Karpas-422 (cell line): Measurements from ENCODE around the gene JMJD1C. TPM values are rescaled to one million over a fixed set of nuclear protein-coding genes. Genes with fewer than 3 reads are reported as not detected.
"Not testable (repeated sequence)": the region's sequence is repeated elsewhere in the genome, so short reads cannot be mapped to it uniquely, and the experiment has no call there.

Experiments used
- DNase-seq: peaks from one replicate; pipeline ENCODE4 v3.0.0-alpha.2; 2015
- H2AFZ ChIP-seq: fragments of 200-600 bp; sonication (generic); 2 replicates; pipeline ENCODE4 v1.6.1; 2014; ENCODE audit warnings: antibody characterized with exemption, low read length, mixed read lengths
- H3K27ac ChIP-seq: fragments of 200-600 bp; sonication (generic); 2 replicates; pipeline ENCODE4 v1.5.1; 2014; ENCODE audit warnings: mild to moderate bottlenecking, low read length, moderate library complexity
- H3K27me3 ChIP-seq: fragments of 200-600 bp; sonication (generic); 2 replicates; pipeline ENCODE4 v1.6.1; 2014; ENCODE audit warnings: low read length, mixed read lengths
- H3K36me3 ChIP-seq: fragments of 200-600 bp; sonication (generic); 2 replicates; pipeline ENCODE4 v1.6.1; 2014; ENCODE audit warnings: low read length, mixed read lengths; ENCODE audit not compliant: insufficient read depth
- H3K4me1 ChIP-seq: fragments of 200-600 bp; sonication (generic); 2 replicates; pipeline ENCODE4 v1.6.1; 2014; ENCODE audit warnings: mild to moderate bottlenecking, low read length, mixed read lengths
- H3K4me2 ChIP-seq: fragments of 200-600 bp; sonication (generic); 2 replicates; pipeline ENCODE4 v1.6.1; 2014; ENCODE audit warnings: low read length, low read depth, mild to moderate bottlenecking; ENCODE audit not compliant: poor library complexity, severe bottlenecking
- H3K4me3 ChIP-seq: fragments of 200-600 bp; sonication (generic); 2 replicates; pipeline ENCODE4 v1.5.1; 2014; ENCODE audit warnings: mild to moderate bottlenecking, antibody characterized with exemption, low read length, mixed read lengths
- H3K79me2 ChIP-seq: fragments of 200-600 bp; sonication (generic); 2 replicates; pipeline ENCODE4 v1.6.1; 2014; ENCODE audit warnings: mild to moderate bottlenecking, low read length, mixed read lengths
- H3K9ac ChIP-seq: fragments of 200-600 bp; sonication (generic); 2 replicates; pipeline ENCODE4 v1.6.0; 2014; ENCODE audit warnings: low read length
- H3K9me2 ChIP-seq: fragments of 200-600 bp; sonication (generic), shearing (Covaris generic); replicated peaks from 2 replicates; pipeline ENCODE4 v1.6.0; 2014; ENCODE audit warnings: mild to moderate bottlenecking, low read length, moderate library complexity; ENCODE audit not compliant: insufficient read depth
- H3K9me3 ChIP-seq: fragments of 300-700, 200-600 bp; sonication (generic); 2 replicates; pipeline ENCODE4 v1.6.1; 2014; ENCODE audit warnings: low read length, mixed read lengths
- H4K20me1 ChIP-seq: fragments of 200-600 bp; sonication (generic); 2 replicates; pipeline ENCODE4 v1.6.1; 2014; ENCODE audit warnings: mild to moderate bottlenecking, antibody characterized with exemption, low read length, low read depth; ENCODE audit not compliant: insufficient read depth
- total RNA-seq: library from RNA; depleted of rRNA; stranded (reverse); fragments of >200 nt; shearing (Covaris generic); gene quantifications from 2 replicates; pipeline ENCODE4 v1.2.3, GENCODE V29; 2014; ENCODE audit warnings: low replicate concordance

Gene JMJD1C
- total RNA-seq, 1 experiment from 2014 or later, result 141 TPM

DNA sequence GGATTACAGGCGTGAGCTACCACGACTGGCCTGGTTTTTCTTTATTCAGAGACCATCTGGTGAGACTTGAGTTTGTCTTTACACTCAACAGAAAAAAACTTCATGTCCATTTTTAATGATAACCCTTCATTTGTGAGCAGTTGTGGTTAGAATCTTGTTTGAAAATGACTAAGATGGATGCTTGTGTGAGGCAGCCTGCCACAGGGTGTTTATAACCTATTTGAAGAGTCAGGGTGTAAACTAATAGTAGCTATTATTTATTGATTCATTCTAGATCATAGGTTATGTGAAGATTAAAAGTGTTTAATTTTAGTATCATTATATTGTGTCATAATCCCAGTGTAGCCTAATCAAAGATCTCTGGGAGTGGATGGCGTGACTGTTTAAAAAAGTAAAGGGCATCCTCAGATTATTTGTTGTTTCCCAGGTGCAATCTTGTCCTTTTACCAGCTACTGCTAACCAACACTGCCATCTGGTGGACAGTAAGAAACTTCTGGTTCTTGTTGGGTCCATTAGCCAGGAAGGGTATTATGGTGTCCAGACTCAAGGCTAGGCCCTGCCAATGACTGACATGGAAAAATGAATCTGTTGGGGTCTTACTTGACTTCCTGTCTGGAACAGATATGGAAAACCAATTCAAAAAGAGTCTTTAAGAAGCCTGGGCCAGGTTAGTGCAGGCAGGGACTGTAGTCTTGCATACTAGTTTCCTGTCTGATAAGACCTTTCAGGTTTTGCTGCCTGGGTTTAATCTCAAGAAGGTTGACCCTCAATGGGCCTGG, 307.7 kb downstream of the JMJD1C start:
- DNase-seq, result peak; percentile 90
- no peak overlapping the region for H3K4me2 ChIP-seq
- no peak overlapping the region for H3K4me3 ChIP-seq
- peaks cover 29% of the 10 kb centered on the region for H3K4me1 ChIP-seq
- no peaks in the 10 kb centered on the region for H3K9me2 ChIP-seq
- H3K27me3 ChIP-seq, result no peaks in the 10 kb centered on the region
- H3K79me2 ChIP-seq, result peaks cover 3% of the 10 kb centered on the region; the same call in 1 of the 2 replicates
- H2AFZ ChIP-seq, result no peak overlapping the region
- peak overlapping the region; percentile 69; the same call in 1 of the 2 replicates for H3K27ac ChIP-seq
- H3K9me3 ChIP-seq, result no peaks in the 10 kb centered on the region
- no peak overlapping the region for H3K9ac ChIP-seq
- H3K36me3 ChIP-seq, result no peaks in the 10 kb centered on the region; the same call in 1 of the 2 replicates
- H4K20me1 ChIP-seq, result no peaks in the 10 kb centered on the region

DNA sequence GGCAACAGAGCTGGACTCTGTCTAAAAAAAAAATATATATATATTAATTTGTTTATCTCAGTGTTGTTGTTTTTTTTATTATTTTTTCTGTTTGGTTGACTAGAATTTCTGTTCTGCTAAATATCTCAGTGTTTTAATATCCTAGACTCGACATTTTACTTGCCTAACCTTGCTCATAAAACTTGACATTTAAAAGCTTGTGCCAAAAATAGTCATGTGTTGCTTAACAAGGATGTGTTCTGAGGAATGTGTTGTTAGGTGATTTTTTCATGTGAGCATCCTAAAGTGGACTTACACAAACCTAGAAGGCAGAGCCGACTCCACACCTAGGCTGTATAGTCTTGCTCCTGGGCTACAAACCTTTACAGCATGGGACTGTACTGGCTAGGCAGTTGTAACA, 309.5 kb downstream of the JMJD1C start:
- H4K20me1 ChIP-seq, result no peaks in the 10 kb centered on the region

DNA sequence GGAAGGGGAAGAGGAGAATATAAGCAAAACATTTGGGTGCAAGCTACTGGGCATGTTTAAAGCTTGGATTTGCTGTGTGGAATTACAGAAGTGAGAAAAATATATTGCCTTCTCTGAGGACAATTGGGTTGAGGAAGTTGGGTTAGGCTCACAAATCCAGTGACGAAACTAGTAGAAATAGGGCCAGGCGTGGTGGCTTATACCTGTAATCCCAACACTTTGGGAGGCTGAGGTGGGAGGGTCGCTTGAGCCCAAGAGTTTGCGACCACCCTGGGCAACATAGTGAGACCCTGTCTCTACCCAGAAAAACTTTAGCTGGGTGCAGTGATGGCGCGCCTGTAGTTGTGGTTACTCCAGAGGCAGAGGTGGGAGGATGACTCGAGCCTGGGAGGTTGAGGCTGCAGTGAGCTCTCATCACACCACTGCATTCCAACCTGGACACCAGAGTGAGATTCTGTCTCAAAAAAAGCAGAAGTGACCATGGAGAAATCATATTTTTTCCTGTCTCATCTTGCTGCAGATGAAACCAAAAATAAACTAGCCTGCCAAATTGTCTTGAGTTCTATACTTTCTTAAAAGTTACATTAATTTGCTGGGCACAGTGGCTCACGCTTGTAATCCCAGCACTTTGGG, 310.3 kb downstream of the JMJD1C start:
- H3K4me2 ChIP-seq, result peak overlapping the region; percentile 28

More for the DNA sequence above, 309.5 kb downstream of the JMJD1C start:
- Histone ChIP-seq H3K9me3 (no peaks in the 10 kb centered on the region), H2AFZ (no peak overlapping the region), H3K27ac (peak overlapping the region; percentile 69), H3K4me3 (no peak overlapping the region), H3K9me2 (no peaks in the 10 kb centered on the region), H3K9ac (no peak overlapping the region), H3K4me2 (peak overlapping the region; percentile 28), H3K36me3 (no peaks in the 10 kb centered on the region; the same call in 1 of the 2 replicates), H3K79me2 (peaks cover 14% of the 10 kb centered on the region), H3K4me1 (peaks cover 29% of the 10 kb centered on the region), H3K27me3 (no peaks in the 10 kb centered on the region)
- DNase-seq, result no peak

DNA sequence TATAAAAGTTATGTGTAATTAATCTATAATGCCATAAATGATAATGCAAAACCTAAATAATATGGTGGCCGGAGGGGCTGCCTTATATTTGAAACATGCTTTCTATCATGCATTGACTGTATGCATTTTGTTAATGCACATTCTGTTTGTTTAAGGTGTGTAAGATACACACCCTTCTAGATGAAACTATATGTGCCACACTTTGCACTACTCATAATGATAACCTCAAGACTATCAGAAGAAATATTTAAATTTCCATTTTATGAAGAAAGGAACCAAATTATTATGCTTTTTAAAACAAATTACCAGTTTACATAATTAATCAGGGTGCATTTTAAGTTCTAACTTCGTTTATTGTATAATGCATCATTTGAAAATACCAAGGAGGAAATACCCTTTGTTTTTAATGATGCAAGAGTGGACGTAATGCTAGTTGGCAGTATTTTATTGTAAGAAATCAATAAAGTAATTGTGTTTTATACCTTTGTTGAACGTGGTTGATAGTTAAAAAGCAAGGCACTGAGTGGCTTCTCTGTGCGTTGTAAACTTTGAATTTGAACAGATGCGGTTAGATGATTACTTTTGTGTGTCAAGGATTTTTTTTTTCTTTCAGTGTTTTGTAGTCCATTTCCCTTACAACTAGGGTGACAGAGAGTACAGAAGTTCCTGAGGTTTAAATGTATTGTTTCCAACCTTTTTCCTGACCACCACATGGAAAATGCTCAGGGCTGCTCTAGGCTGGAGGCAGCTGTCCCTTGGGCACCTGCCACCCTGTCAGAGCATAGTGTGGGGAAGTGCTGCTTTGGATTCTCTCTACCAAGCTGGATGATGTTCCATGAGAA, 311.0 kb downstream of the JMJD1C start:
- H3K9ac ChIP-seq, result no peak overlapping the region
- DNase-seq, result no peak
- no peak overlapping the region for H3K27ac ChIP-seq
- H3K27me3 ChIP-seq, result no peaks in the 10 kb centered on the region
- H3K79me2 ChIP-seq, result peaks cover 20% of the 10 kb centered on the region
- no peaks in the 10 kb centered on the region for H4K20me1 ChIP-seq
- H3K9me3 ChIP-seq, result no peaks in the 10 kb centered on the region
- H3K4me1 ChIP-seq, result peaks cover 29% of the 10 kb centered on the region
- H3K4me2 ChIP-seq, result no peak overlapping the region
- H2AFZ ChIP-seq, result no peak overlapping the region
- no peak overlapping the region for H3K4me3 ChIP-seq
- H3K36me3 ChIP-seq, result no peaks in the 10 kb centered on the region; the same call in 1 of the 2 replicates
- H3K9me2 ChIP-seq, result no peaks in the 10 kb centered on the region

More for the DNA sequence above, 310.3 kb downstream of the JMJD1C start:
- H4K20me1 ChIP-seq, result no peaks in the 10 kb centered on the region
- no peak overlapping the region for H3K9ac ChIP-seq
- H3K36me3 ChIP-seq, result no peaks in the 10 kb centered on the region; the same call in 1 of the 2 replicates
- no peak overlapping the region for H3K27ac ChIP-seq
- H3K9me2 ChIP-seq, result no peaks in the 10 kb centered on the region
- H3K4me1 ChIP-seq, result peaks cover 29% of the 10 kb centered on the region
- H3K27me3 ChIP-seq, result no peaks in the 10 kb centered on the region
- no peaks in the 10 kb centered on the region for H3K9me3 ChIP-seq
- no peak for DNase-seq
- H3K79me2 ChIP-seq, result peaks cover 20% of the 10 kb centered on the region
- no peak overlapping the region for H3K4me3 ChIP-seq
- no peak overlapping the region for H2AFZ ChIP-seq

DNA sequence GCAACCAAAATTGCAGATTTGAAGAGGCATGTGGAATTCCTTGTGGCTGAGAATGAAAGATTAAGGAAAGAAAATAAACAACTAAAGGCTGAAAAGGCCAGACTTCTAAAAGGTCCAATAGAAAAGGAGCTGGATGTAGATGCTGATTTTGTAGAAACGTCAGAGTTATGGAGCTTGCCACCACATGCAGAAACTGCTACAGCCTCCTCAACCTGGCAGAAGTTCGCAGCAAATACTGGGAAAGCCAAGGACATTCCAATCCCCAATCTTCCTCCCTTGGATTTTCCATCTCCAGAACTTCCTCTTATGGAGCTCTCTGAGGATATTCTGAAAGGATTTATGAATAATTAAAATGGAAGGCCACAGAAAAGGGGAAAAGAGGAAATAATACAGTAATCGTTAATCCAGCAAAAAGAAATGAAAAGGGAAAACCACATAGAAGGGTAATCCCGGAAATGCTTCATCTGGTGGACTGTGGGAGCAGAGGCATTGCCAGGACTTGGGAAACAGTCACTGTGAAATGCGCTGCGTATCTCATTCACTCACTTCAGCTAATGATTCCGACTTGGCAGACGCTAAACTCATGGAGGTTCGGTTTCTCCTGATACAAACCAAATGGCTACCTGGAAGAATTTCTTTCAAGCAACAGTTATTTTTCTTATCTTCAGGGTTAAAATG, 311.8 kb downstream of the JMJD1C start:
- DNase-seq, H3K36me3 ChIP-seq, H3K27ac ChIP-seq, H4K20me1 ChIP-seq, H3K4me2 ChIP-seq, H2AFZ ChIP-seq, H3K9me3 ChIP-seq, H3K9me2 ChIP-seq, H3K27me3 ChIP-seq, H3K4me3 ChIP-seq, H3K9ac ChIP-seq: not testable (repeated sequence)
- peaks cover 29% of the 10 kb centered on the region for H3K4me1 ChIP-seq
- peaks cover 28% of the 10 kb centered on the region for H3K79me2 ChIP-seq

DNA sequence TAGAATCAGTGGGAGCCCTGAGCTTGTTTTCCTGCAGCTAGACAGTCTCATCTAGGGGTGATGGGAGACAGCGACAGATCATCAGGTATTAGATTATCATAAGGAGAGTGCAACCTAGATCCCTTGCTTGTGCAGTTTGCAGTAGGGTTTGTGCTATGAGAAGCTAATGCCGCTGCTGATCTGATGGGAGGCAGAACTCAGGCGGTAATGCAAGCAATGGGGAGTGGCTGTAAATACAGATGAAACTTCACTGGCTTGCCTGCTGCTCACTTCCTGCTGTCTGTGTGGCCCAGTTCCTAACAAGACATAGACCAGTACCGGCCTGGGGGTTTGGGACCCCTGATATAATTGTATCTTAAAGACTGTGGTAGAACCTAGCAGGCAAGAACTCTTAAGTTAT, 315.0 kb downstream of the JMJD1C start:
- DNase-seq, result no peak
- Histone ChIP-seq H3K9me3 (no peaks in the 10 kb centered on the region), H3K27me3 (no peaks in the 10 kb centered on the region), H3K4me1 (peaks cover 19% of the 10 kb centered on the region), H3K79me2 (peaks cover 61% of the 10 kb centered on the region), H3K9me2 (no peaks in the 10 kb centered on the region), H3K36me3 (peaks cover 8% of the 10 kb centered on the region; the same call in 1 of the 2 replicates), H4K20me1 (no peaks in the 10 kb centered on the region), H3K9ac (no peak overlapping the region), H3K4me3 (no peak overlapping the region), H2AFZ (no peak overlapping the region), H3K4me2 (no peak overlapping the region), H3K27ac (no peak overlapping the region)

DNA sequence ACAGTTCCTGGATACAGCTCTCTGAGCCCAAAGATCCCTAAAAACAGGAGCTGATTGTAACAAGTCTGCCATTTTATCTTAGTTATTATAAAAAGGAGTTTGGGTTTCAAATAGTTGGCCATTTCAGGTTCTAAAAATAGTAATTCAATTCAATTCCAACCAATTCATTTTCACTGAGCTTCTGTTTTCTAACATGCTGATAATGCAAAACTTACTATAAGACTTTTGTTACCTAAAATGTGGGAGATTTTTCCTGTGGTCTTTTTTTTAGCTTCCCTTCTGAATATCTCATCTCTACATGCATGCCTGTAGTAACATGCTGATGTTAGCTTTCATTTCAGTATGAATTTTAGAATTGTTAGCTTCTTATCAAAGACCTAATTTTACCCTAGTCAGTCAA, 319.3 kb downstream of the JMJD1C start:
- Histone ChIP-seq H3K36me3 (peaks cover 8% of the 10 kb centered on the region; the same call in 1 of the 2 replicates), H2AFZ (no peak overlapping the region), H4K20me1 (no peaks in the 10 kb centered on the region), H3K4me3 (no peak overlapping the region; the same call in 1 of the 2 replicates), H3K9me2 (no peaks in the 10 kb centered on the region), H3K27me3 (no peaks in the 10 kb centered on the region), H3K79me2 (peaks cover 92% of the 10 kb centered on the region), H3K27ac (peak overlapping the region; percentile 40), H3K9ac (no peak overlapping the region), H3K4me2 (peak overlapping the region; percentile 49), H3K9me3 (no peaks in the 10 kb centered on the region), H3K4me1 (peaks cover 27% of the 10 kb centered on the region)
- no peak for DNase-seq
